ENCODE results near the gene ITGA7. TPM values are rescaled to one million over a fixed set of nuclear protein-coding genes. Genes with fewer than 3 reads are reported as not detected.

The ITGA7 gene
- total and polyA plus RNA-seq, 2 of the 8 experiments (the other 6 are each of a cell fraction or from before 2014, with no cell fraction given) = 57.6 to 86.1 TPM

DNA sequence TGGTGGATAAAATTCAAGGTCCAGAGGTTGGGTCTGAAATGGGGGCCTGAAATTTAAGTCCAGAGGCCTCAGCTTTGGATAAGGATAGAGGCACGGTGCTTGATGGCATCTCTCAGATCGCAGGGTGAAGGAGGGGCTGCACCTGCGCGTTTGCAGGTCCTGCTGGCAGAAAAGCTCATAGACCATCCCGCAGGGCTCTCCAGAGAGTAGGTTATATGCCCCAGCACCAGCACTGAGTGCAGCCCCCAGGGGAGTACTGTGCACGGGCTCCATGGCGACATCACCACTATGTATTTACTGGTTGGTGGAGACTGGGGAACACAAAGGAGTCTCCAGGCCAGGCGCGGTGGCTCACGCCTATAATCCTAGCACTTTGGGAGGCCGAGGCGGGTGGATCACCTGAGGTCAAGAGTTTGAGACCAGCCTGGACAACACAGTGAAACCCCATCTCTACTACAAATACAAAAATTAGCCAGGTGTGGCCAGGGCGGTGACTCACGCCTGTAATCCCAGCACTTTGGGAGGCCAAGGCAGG lies 25.4 kb upstream of the ITGA7 start (continued):
- no peak for TF ChIP-seq KDM4A (IDR thresholded peaks at IDR 0.05; ENCODE audit: low read depth, low read length, severe bottlenecking)
- TF ChIP-seq CHD1 (IDR thresholded peaks at IDR 0.05; ENCODE audit: low read depth, low read length) = no peak
- TF ChIP-seq SRF (IDR thresholded peaks at IDR 0.05; ENCODE audit: low read depth, low read length) = no peak
- TF ChIP-seq ASH2L (IDR thresholded peaks at IDR 0.05; ENCODE audit: low read length) = no peak
- TF ChIP-seq CBX8 (IDR thresholded peaks at IDR 0.05; ENCODE audit: borderline replicate concordance, low read depth, low read length) = no peak
- TF ChIP-seq BACH1 (IDR thresholded peaks at IDR 0.05; ENCODE audit: low read length) = no peak
- TF ChIP-seq TCF12 (IDR thresholded peaks at IDR 0.05; ENCODE audit: low read depth, low read length) = no peak
- no peak for TF ChIP-seq TEAD4 (IDR thresholded peaks at IDR 0.05; ENCODE audit: low read depth, low read length)
- no peak for TF ChIP-seq MAFK (IDR thresholded peaks at IDR 0.05; ENCODE audit: low read depth, low read length)
